CD4-positive, alpha-beta T cell treated with Interferon gamma for 1 hour (primary cell): Measurements from ENCODE around the gene MED27.
A peak's percentile ranks its signal among the peaks of the same experiment; 100 is the strongest.

Experiments
- DNase-seq: peaks from one replicate; pipeline ENCODE4 v3.0.0-alpha.2; 2020

The MED27 gene, protein sequence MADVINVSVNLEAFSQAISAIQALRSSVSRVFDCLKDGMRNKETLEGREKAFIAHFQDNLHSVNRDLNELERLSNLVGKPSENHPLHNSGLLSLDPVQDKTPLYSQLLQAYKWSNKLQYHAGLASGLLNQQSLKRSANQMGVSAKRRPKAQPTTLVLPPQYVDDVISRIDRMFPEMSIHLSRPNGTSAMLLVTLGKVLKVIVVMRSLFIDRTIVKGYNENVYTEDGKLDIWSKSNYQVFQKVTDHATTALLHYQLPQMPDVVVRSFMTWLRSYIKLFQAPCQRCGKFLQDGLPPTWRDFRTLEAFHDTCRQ

DNA sequence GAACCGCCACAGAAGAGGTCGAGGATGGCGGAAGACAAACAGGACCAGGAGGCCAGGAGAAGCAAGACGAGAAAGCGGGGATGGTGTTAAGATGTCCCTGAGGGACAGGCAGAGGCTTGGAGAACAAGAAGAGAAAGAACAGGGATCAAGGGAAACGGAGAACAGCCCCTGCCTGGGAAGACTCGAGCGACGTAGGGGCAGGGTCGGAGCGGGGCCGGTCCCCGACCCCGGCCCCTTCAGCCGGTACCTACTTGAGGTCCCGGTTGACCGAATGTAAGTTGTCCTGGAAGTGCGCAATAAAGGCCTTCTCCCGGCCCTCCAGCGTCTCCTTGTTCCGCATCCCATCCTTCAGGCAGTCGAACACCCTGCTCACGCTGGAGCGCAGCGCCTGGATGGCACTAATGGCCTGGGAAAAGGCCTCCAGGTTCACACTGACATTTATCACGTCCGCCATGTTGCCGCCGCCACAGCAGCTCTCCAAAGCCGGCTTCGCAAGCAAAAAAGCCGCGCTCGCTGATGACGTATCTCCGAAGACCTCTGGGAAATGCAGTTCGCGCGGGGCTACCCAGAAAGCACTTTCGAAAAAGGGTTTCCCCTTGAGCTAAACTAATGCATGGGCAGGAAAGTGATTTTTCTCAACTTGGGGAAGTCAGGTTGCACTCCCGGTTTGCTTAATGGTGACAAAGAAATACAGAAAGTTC, at the start of gene MED27:
Gene MED27 (minus strand): TSS at position 477 of the 701 bp plus-strand sequence. CDS start 23 bp downstream, at position 454.
- peak; percentile 91 for DNase-seq

DNA sequence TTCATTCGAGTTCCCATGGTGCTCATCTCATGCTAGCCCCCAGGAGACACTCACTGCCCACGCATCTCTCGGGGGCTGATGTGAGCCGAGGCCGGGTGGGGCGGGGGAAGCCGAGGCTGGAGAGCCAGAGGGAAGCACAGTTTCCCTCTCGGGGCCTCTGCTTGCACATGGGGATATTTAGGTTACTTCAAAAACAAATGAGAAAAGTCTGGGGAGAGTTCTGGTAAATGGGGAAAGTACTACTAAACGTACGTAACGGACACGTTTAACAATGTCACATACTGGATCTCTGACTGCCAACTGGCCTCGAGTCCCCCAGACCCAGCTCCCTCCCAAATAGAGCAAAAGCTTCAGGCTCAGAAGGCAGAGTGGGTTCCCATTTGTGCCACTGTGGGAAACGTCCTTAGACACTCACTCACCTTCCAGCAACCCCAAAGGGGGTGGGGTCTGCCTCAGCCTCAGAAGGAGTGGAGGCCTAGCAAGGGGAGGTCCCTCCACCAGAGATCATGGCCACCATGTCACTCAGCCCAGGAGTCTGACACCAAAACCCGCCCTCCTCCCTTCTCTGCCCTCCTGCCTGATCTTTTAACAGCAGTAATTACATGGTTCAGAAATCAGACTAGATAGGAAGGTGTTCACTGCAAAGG, 48.3 kb upstream of the MED27 start:
- DNase-seq = no peak

DNA sequence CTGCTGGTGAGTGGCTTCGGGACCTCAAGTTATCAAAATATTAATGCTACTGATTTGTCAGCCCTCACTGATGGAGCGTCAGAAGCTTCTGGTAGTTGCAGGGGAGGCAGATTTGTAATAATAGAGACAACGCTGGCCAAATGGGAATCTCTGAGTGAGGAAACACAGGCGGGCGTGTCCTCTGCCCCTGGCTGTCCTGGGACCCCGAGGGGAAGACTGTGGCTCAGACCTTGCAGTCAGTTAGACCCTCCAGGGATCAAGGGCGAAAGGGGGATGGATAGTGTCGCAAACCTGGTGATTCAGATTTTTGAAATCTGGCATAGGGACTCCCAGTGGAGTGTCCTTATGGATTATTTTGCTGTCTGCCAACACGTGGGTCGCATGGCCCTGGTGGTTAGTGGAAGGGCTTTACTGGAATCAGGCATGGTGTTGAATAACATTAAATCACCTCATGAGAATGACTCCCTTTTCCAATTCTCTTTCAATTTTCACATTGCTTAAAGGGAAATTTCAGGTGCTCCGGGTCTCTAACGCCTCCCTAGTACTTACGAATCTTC, 47.1 kb upstream of the MED27 start:
- no peak for DNase-seq

DNA sequence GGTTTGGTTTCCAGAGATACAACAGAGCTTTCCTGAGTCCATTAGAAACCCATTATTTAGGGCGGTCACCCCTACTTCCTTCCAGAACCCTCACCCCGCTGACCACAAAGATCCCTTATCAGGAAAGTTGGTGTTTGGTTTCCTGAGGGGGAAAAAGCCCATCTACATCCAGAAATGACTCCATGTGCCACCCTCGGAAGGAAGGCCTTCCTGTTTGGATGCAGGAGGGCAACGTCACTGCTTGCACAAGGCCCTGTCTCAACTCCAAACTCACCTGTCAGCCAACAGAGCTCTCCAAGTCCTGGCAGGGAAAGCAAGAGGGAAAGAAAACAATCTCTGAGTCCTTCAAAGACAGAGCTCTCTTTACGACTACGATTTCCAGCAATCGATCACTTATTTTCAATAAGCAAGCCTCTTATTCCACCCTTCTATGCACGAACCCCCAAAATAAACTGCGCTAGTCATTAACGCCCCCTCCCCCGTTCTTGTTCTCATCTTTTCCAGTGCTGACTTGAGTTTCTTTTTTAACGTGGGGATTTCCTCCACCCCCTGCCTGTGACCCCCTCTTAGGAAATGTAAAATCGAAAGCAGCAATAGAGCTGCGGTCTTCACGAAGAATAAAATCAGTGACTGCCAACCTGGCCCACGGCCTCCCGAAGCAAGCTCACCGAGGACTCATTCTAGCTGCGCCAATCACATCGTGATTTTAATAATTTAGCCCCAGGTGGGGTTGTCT, 46.4 kb upstream of the MED27 start:
- no peak for DNase-seq

DNA sequence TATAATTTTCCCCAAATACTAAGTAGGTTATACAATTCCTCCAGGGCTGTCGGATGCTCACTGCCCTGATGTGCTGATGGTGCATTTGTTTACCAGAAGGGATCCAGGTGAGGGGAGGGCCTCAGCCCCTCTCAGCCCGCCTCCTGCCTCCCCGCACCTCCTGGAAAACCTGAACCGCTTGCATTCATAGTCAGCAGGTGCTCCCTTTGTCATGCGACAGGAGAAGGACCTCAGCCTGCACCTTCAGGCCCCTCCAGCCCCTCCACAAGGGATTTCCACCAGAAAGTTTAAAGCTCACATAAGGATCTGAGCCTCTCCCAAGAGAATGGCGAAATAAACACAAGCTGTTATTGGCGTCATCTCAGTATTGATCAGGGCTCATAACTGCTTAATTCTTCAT, 45.7 kb upstream of the MED27 start:
- DNase-seq = no peak

DNA sequence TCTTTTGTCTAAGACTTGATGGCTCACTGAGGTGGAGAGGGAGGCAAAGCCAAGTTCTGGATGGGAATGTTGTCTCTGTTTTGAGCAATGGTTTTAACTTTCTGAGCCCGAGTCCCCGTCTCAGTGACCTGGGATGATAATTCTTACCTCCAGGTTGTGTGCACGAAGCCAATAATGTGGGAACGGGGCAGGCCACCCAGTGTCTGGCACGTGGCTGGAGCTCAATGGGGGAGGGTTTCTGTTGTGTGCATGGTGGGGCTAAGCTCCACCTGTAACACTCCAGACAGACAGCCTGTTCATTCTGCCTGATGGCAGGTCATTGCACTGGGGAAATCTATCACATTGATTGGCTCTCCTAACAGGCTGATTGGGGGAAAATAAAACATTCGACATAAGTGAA, 45.1 kb upstream of the MED27 start:
- no peak for DNase-seq

DNA sequence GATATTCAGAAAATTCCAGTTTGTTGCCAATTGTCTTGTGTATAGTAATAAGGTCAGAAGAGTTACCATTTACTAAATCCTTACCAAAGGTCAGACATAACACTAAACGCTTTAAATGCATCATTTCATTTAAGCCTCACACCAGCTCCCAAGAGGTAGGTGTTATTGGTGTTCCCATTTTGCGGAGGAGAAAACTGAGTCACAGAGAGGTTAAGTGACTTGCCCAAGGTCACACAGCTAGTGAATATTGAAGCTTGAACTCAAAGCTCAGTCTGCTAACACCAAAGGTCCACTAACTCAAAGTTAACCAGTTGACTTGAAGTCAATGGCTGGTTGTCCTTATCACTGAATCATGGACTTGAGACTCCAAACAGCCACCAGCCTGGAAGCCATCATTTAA, 41.4 kb upstream of the MED27 start:
- no peak for DNase-seq

DNA sequence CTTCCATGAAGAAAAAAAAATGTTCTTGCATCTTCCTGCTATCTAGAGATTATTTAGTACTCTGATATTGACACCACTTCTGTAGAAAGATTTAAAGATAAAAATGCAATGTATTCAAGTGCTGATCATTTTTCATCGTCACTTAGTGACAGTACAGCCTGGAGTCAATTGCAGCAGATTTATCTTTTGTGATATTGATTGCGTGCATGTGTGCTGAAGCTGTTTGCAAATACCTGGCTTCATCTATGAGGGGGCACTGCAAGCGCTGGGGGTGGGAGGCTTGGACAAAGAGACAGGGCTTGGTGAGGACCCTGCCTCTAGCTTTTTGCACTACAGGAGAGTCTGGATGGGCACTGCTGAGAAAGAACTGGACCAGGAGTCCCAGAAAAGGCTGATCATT, 38.0 kb upstream of the MED27 start:
- no peak for DNase-seq

DNA sequence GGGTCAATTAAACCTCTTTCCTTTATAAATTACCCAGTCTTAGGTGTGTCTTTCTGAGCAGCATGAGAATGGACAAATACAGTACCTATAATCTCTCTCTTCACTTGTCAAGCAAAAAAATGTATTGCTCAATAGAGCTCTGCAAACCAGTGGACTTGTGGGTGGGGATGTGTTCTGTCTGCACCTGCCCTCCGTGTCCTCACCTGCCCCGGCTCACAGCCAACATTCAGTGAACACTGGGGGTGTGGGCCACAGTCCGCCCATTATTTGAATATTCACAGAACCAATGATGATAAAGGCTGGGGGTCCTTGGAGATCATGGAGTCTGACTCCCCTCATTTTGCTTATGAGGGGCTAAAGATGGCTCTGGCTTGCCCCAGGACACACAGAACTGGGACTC, 36.9 kb upstream of the MED27 start:
- DNase-seq = no peak

DNA sequence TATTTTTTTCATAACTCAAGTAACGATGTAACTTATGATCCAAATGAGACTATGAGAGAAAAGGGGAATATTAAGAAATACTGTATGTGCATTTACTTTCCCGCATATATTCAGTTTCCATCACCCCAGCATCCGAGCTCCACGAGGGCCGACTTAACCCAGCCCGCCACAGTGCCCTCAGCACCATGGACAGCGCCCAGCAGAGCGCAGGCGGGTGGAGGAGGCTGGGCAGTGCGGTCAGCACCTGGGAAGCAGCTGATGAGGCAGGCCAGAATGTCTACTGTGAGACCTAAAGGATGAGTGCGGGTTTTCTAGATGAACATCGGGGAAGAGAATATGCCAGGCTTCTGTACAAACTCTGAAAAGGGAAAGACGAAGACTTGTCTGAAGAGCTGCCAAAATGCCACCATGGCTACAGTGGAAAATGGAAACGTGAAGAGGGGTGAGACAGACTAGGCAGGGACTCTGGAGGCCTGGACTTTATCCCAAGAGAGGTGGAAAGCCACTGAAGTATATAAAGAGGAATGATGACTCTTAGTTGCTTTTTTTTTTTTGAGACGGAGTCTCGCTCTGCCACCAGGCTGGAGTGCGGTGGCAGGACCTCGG, 34.5 kb upstream of the MED27 start:
- no peak for DNase-seq

DNA sequence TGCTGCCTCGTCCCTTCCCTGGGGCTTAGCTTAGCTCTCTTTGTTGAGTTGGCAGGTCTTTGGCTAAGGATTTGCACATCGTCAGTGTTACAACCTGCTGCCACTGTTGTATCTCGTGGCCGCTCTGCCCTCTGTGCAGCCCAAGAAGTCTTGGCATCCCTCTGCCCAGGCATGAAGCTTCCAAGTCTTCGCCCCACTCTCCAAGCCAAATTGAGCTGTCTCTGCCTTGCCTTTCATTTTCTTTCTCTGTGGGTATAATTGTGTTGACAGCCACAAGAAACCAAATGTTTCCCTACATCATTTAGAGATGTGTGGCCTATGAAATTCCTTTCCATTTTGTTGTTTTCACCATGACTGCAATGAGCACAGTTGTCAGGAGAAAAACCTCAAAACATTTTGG, 29.6 kb upstream of the MED27 start:
- DNase-seq = no peak

DNA sequence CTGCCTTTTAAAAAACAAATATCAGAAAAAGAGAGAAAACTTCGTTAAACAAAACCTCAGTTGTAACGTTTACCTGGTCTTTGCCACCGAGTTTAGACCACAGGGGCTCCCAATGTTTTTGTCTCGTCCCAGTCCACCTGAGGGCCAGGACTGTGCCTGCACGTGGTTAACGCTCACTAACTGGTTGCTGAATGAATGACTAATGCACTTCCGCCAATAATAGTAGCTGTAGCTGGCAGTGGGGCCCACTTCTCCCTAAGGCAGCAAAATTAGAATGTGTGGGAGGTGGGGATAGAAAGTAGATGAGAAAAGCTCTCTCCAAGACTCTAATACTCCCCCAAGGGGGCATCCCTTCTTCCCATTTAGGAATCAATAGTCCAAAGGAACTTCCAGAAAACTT, 29.1 kb upstream of the MED27 start:
- DNase-seq = no peak

DNA sequence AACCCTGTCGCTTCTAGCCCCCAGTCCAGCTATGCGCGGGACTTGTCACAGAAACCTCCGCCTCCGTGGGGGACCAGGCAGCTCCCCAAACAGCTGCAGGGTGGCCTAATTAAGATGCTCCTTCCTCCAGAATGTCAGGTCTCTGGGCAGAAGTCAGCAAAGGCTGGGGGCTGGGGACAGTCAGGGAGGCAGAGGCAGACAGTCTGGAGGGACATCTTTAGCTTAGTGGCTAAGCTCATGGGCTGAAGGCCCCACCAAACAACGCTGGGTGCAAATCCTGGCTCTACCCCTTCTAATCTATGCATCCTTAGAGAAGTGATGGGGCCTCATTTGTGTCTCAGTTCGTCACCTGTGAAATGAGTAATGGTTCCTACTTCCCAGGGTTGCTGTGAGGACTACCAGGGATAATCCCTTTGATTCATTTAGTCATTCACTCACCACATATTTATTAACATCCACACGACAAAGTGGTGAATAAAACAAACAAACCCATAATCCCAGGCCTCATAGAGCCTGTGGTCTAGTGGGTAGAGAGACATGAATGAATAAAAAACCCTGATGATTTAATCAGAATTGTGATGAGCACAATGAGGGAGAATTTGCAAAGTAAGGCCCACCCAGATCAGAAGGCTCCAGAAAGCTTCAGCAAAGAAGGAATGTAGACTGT, 20.2 kb upstream of the MED27 start:
- no peak for DNase-seq

DNA sequence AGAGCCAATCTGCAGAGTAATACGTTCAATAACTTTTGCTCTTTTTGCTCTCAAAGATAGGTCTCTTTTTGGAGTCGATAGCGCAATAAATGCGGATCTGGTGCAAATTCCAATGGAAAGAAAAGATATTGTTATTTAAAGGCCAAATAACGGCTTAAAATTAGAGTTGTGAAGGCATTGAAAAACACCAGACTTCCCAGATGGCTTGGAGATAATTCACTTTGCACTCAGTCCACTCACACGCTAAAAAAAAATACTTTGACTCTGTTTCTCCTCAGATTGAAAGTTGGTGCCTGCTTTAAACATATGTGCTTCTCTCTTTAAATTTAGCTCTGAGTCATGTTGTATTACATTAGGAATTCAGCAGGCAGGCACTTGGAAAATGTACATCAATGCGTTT, 19.5 kb upstream of the MED27 start:
- no peak for DNase-seq

DNA sequence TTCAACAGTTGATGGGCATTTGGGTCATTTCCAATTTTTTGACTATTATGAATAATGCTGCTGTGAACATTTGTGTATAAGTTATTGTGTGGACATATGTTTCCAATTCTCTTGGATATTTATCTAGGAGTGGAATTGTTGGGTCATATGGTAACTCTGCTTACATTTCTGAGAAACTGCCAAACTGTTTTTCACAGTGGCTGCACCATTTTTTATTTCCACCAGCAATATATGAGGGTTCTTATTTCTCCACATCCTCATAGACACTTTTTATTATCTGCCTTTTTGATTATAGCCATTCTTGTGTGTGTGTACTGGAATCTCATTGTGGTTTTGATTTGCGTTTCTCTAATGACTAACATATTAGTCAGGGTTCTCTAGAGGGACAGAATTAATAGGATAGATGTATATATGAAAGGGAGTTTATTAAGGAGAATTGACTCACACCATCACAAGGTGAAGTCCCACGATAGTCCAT, 14.7 kb upstream of the MED27 start:
- no peak for DNase-seq

DNA sequence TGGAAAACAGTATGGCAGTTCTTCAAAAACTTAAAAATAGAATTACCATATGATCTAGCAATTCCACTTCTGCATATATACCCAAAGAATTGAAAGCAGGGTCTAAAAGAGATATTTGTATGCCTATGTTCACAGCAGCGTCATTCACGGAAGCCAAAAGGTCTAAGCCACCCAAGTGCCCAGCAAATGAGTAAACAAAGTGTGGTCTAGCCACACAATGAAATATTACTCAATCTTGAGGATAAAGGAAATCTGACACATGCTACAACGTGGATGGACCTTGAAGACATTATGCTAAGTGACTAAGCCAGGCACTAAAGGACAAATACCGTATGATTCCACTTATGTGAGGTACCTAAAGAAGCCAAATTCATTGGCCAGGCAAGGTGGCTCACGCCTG, 11.1 kb upstream of the MED27 start:
- DNase-seq = no peak

DNA sequence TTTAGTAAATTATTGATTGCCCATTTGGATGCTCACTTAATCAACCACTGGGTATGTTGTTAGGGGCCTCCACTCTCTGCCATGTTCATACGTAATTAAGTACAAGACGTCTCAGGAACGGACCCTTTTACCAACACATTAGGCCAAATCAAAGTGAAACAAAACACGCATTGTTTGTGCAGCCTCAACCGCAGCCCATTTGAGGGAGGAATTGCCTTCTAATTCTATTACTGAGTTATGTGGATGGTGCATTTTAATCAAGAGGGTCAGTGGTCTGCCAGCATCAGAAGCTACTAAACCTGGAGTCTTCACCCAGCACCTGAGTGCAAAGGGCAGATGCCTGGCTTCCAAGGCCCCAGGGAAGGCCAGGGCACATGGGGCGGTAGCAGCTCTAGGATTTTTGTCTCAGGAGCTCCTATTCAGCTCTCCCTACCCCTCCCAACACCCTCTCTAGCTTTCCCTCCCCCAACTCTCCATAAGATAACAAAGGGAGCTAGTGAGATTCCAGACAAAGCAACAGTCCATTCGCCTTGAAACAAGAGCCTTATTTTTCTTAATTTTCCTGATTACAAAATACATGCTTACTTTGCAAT, 7.9 kb upstream of the MED27 start:
- no peak for DNase-seq

DNA sequence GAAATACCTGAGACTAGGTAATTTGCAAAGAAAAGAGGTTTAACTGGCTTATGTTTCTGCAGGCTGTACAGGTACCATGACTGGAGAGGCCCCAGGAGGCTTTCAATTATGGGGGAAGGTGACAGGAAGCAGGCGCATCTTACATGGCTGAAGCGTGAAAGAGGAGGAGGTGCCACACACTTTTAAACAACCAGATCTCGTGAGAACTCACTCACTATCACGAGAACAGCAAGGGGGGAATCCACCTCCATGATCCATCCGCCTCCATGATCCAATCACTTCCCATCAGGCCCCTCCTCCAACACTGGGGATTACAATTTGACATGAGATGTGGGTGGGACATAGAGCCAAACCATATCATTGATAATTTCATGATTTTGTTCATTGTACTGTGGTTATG, 2.5 kb upstream of the MED27 start:
- DNase-seq = no peak

DNA sequence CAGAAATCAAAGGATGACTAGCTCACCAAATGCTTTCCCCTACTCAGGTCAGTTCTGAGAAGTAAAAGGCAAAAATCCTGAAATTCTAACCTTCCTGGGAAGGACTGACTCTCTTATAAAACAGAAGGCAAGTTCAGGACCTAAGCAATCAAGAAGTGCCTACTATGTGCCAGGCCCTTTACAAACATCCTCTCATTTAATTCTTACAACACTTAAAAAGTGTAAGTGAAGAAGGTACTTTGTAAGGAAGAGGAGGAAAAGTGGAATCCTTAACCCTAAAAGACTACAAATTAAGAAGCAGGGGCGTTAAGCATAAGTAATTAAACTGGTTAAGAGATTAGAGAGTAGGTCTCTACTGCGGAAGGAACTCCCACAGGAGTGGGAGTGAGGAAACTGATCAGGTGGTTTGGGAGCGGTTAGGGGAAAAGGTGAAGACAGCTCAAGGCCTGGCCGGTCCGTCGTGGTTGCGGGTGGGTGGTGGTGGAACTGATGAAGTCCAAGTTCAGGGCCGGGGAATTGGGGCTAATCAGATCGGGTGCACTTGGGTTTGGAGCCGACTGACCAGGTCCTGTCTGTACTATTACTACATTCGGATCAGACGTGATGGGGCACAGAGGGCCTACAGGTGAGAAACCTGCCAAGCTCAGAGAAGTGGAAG, 839 bp downstream of the MED27 start:
- DNase-seq = no peak

DNA sequence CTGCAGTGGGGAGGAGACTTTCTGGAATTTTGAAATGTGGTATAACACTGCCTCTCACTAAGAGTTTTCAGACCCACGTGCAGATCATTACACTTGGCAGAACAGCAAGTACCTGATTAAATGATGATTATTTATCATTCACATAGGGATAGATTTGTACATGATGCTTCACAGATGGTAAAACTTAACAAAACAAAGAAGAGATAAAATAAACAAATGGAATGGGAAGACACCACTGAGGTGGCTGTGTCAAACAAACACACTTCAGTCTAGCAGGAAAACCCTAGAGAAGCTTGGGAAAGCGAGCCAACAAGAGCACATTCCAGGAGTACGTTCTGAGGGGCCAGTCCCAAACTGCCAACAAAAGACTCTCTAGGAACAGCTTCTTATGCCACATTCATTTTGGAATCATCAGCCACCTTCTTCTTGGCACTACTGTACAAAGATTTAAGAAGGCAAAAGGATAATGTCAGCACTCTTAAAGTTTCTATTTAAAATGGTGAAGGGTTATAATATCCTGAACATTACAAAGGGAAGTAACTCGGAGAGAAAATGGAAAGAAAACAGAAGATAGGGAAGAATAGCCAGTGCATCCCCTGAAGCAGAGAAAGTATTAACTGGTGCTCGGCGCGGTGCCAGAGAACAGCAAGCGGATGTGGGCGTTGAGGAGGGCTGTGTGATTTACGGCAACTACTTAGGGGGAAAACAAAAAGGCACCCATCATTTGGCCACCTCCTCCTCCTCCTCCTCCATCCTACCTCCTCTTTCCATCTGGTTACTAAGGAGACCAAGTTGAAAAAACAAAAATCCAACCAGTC, 1.6 kb downstream of the MED27 start:
- peak; percentile 16 for DNase-seq
